SKM-1 (cell line): ENCODE results near the gene ELF2.
A peak's percentile ranks its signal among the peaks of the same experiment; 100 is the strongest.
"Not testable (repeated sequence)": the region's sequence is repeated elsewhere in the genome, so short reads cannot be mapped to it uniquely, and the experiment has no call there.

Experiments used
- DNase-seq: peaks from one replicate; lab custom pipeline; 2025; ENCODE audit not compliant: unreplicated experiment; lab: John Stamatoyannopoulos, UW

ELF2 gene

DNA sequence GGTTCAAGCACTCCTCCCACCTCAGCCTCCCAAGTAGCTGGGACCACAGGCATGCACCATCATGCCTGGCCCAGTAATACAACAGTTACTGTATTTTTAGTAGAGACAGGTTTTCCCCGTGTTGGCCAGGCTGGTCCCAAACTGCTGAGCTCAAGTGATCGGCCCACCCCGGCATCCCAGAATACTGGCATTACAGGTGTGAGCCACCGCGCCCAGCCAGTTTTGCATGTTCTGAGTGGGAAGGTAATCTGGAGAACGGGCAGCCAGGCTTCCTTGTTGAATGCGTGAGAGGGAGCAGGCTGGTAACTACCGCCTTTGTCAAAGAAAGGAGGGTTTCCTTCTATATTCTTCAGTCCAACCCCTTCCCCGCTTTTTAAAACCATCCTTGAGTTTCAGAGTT, 152.3 kb downstream of the ELF2 start:
- DNase-seq, result no peak

DNA sequence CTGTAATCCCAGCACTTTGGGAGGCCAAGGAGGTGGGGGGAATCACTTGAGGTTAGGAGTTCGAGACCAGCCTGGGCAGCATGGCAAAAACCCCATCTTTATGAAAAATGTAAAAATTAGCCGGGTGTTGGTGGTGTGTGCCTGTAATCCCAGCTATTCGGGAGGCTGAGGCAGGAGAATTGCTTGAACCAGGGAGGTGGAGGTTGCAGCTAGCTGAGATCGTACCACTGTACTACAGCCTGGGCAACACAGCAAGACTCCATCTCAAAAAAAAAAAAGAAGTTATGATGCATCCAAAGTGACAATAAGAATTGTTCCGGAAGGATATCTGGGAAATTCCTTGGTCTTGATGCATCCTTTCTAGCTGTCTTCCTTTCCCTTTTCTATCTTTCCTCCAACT, 154.2 kb downstream of the ELF2 start:
- DNase-seq, result no peak

DNA sequence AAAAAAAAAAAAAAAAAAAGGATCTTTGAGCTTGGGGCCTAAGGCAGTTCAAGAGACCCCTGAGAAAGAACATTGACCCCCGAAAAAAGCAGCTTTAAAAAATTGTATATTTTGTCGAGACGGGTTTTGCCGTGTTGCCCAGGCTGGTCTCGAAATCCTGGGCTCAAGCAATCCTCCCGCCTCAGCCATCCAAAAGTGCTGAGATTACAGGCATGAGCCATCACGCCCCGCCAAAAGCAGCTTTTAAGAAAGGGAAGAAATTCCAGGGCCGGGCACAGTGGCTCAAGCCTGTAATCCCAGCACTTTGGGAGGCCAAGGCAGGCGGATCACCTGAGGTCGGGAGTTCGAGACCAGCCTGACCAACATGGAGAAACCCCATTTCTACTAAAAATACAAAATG, 155.9 kb downstream of the ELF2 start:
- not testable (repeated sequence) for DNase-seq

DNA sequence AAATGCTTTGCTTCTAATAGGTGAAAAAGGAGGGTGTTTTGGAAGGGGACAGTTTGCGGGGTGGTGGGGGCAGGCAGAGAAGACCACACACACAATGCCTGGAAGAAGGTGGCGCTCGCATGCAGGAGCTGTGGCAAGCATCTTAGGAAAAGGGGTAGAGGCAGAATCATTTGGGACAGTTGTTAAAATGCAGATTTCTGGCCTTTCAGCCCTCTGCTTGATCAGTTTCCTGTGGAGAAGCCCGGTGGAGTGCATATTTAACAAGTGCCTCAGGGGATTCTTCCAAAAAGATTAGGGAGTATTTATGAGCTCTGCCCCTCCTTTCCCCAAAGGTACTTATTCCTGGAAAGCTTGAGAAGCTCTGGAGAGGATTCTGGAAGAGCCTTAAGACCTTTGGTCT, 156.6 kb downstream of the ELF2 start:
- no peak for DNase-seq

DNA sequence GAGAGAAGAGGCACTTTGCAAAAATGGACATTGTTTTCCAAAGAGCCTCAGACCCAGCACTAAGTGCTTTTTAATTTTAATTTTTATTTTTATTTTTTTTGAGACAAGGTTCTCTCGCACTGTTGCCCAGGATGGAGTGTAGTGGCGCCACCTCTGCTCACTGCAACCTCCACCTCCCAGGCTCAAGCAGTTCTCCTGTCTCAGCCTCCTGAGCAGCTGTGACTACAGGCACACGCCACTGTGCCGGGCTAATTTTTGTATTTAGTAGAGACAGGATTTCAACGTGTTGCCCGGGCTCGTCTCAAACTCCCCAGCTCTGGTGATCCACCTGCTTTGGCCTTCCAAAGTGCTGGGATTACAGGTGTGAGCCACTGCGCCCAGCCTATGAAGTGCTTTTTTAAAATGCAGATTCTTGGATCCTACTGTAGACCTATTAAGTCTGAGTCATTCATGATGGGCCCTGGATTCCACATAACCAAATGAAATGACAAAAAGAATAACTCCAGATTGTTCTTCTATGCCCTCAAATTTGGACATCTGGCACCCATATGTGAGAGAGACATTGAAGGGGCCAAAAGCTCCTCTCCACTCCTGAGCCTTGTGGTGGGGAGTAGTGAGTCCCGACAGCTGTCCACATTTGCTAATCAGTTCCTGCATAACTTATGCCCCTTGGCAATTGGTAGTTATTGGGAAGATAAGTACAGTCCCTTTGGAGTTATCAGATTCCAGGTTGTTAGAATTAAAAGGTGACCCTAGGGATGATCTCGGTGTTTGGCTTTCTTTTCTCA, 157.9 kb downstream of the ELF2 start:
- no peak for DNase-seq

DNA sequence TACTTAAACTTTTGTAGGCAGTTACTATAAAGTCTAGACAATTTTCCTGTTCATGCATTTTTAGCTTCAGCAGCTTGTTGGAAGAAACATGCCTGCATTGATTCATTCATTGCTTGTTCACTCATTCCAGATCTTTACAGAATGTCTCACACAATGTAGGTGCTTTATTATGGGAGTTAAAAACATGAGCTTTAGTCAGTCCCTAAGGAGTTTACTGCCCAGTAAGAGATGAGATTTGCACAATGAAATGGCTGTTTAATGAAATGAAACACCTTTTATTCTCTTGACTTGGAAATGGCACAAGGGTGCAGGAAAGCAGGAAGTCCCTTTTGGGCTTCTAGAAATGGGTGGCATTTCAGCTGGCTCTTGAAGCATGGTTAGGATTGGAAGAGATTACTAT, 158.5 kb downstream of the ELF2 start:
- no peak for DNase-seq

DNA sequence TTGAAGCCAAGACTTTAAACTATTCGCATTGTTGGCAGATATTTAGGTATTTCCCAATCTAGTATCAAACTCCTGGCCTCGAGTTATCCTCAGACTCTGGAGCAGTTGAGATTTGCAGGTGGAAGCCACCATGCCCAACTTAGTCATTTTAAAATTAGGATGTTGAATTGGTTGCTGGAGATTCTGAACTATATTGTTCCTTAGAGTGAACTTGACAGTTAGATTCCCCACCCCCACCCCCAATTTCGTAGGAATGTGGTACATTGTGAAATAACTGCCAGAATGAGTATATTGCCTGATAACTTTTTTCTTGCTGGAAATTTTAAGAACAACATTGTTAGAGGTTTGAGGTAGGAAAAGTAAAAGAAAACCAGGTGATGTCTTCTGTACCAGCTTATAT, 159.2 kb downstream of the ELF2 start:
- peak; percentile 49 for DNase-seq

DNA sequence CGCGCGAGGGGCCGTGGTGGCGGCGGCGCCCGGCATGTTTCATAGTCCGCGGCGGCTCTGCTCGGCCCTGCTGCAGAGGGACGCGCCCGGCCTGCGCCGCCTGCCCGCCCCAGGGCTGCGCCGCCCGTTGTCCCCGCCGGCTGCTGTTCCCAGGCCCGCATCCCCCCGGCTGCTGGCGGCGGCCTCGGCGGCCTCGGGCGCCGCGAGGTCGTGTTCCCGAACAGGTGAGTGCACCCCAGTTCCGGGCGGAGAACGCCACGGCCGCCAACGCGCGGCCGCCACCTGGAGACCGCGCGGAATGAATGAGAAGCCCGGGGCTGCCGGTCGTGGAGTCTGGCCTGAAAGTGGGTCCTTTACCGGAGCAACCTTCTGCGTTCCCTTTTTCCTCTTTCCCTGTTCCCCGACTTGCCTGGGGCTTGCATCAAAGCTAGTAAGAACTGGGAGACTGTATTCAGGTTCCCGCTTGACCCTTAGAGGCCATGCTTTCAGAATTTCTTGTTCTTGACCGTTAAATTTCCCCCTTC, 161.0 kb downstream of the ELF2 start:
- DNase-seq, result no peak

DNA sequence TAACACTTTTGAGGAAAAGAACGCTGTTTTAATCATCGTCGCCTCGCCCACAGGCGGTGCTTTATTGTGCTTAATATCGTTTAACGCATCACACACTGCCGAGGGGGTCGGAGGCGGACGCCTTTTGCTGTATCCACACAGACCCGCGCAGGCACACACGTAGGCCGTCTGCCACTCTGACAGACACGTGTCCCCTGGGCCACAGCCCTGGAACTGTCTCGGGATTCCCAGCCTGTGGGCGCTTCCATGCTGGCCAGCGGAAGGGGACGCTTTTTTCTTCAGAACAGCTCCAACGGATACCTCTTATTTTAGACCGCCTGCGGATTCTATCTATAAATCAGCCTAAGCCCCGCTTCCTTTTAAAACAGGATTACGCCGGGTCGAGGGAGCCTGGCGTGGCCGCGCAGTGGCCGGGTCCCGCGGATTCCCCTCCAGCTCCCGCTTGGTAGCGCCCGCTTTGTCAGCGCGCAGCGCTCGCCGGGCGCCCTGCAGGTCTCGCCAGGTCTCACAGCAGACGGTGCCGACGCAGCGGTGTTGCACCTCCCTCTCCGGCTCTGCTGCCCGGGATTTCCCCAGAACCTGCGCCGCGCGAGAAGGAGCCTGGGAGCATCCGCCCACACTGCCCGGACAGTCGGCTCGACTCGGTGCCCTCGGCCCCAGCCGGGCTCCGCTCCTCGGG, 161.6 kb downstream of the ELF2 start, which contains the start of gene NOCT:
TSS of gene NOCT (plus strand) at position 513 of the 679 bp plus-strand sequence. CDS start 201 bp downstream, outside the sequence.
- DNase-seq, result peak; percentile 85

DNA sequence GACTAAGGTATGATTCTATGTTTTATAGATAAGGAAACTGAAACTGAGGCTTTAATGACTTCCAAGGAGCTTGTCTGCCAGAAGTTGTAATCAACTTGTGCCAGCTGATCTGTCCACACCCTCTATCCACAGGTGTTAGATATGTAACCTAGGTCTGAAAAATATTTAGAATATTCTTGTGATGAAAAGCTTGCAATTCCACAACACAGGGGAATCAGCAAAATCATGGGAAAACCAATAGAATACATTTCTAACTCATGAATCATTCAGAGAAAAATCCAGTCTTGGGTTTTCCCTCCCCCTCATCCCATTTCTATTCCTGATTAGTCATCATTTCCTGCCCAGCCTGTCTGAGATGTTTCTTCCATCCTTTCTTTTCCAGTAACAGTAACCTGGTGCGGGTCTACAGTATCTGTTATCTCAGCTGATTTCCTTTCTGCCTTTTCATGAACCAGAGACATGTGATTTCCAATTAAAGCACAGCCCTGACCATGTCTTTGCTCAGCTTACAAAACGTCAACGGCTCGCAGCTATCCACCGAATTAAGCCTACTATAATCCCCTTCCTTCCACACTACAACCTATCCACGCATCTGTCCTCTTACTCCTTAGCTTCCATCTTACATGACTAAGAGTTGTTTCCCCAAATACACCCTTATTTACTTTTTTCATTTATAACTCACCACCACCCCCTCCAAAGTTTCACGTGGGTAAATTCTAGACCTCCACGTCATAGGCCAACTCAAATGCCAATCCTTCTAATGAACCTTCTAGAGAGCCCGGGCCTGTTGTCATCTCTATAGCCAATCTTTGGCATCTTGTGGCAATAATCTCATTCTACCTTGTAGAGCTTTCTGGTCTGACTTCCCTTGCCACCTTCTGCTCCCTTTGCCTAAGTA, 162.4 kb downstream of the ELF2 start:
- DNase-seq, result no peak

DNA sequence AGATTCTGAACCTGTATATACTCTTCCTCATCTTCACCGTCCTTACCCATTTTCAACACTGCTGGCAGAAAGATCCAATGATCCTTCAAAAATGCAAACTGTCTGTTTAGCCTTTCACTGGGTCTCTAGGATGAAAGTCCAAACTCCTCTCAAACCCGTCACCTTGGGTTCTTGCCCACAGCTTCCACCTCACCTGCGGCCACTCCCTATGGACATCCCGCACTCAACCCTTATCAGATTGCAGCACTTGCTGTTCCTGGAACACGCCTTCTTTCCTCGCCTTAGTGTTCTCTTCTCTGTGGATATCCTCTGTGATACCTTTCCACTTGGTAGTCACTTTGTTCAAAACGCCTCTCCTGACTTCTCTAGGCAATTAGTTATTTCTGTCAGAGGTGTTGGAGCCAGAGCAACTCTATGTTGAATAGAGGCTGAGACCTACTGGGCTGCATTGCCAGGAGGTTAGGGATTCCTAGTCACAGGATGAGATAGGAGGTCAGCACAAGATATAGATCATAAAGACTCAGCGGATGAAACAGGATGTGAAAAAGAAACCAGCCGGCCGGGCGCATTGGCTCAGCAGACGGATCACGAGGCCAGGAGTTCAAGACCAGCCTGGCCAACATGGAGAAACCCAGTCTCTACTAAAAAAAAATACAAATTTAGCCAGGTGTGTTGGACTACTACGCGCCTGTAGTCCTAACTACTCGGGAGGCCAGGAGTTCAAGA, 165.6 kb downstream of the ELF2 start:
- no peak for DNase-seq

DNA sequence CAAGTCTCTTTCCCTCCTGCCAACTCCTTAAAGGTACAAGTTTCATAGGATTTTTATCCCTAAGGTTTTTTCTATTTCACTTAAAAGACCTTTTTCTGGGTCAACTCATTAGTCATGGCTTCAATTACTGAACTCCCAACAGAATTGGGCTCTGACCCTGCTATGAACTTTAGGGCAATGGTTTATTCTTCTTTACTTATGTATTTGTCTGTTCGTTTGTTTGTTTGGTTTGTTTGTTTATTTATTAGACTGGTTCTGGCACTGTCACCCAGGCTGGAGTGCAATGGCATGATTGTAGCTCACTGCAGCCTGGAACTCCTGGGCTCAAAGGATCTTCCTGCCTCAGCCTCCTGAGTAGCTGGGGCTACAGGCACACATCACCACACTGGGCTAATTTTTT, 167.3 kb downstream of the ELF2 start:
- DNase-seq, result no peak

DNA sequence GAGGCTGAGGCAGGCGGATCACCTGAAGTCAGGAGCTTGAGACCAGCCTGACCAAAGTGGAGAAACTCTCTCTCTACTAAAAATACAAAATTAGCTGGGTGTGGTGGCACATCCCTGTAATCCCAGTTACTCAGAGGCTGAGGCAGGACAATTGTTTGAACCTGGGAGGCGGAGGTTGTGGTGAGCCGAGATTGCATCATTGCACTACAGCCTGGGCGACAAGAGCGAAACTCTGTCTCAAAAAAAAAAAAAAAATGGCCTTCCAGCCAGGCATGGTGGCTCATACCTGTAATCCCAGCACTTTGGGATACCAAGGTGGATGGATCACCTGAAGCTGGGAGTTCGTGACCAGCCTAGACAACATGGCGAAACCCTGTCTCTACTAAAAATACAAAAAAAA, 168.7 kb downstream of the ELF2 start:
- not testable (repeated sequence) for DNase-seq

DNA sequence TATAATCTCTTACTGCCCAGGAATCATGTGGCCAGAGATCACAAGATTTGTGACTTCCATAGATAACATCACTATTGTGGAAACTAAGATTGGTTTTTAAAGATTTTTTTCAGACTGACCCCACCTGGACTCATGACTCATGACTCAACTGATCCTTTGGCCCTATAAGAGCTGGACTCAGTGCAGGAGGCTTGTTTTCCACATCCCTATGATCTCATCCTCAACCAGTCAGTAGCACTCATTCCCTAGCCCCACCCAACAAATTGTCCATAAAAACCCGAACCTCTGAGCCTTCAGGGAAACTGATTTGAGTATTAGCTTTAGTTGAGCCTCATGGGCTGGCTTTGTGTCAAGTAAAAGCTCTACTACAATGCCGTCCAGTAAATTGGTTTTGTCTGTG, 169.4 kb downstream of the ELF2 start:
- DNase-seq, result no peak
